Body of pancreas (tissue), 4 donors: ENCODE data around the gene HES7.

Experiments used
- POLR2A ChIP-seq, 3 donors: fragments of 450-650 bp; IDR thresholded peaks; one replicate each; pipeline ENCODE4 v1.6.1; 2016; ENCODE audit warnings: antibody characterized with exemption in 3 of 3, mild to moderate bottlenecking in 2 of 3
- TF ChIP-seq, protein P1 (sequence below), 7 experiments: fragments of 450-650 bp in 4 of 7; fragments of 200-600 bp in 3 of 7; sonication (generic) in 3 of 7; IDR thresholded peaks; one replicate each; pipeline ENCODE4 v1.5.1; 2016 to 2019; ENCODE audit warnings: antibody characterized with exemption in 7 of 7

DNA sequence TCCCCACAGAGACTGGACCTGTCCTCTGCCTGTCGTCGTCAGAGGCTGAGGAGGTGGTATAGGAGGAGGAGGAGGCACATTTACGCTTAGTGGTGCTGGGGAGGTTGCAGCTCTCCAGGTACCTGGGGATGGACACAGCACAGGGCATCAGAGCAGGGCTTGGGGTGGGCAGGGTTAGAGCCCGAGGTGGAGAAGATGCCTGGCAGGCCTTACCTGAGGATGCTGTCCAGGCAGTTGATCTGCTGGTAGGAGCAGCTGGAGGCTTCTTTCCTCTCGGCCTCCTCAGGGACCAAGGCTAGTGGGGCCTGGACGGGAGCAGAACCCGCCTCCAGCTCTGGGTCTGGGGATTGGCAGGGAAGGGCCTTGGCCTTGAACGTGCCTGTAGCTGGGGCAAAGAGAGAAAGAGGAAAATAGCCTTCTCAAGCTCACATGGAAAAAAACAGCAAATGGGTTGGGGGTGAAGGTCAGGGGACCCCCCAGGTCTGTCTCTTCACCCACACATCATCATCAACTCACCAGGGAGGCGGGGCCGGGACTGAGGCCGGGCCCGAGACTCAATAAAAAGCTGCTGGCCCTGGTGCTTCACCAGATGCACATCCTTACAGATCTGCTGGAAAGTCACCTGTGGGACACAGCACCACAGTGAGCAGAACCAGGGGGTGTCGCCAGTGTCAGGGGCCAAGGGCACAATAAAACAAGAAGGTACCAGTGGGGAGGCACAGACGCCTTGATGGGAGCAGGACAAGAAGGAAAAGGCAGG lies 22.7 kb upstream of the HES7 start:
- TF ChIP-seq POLR2A (IDR thresholded peaks at IDR 0.05) = no peak
- TF ChIP-seq, protein P1, sequence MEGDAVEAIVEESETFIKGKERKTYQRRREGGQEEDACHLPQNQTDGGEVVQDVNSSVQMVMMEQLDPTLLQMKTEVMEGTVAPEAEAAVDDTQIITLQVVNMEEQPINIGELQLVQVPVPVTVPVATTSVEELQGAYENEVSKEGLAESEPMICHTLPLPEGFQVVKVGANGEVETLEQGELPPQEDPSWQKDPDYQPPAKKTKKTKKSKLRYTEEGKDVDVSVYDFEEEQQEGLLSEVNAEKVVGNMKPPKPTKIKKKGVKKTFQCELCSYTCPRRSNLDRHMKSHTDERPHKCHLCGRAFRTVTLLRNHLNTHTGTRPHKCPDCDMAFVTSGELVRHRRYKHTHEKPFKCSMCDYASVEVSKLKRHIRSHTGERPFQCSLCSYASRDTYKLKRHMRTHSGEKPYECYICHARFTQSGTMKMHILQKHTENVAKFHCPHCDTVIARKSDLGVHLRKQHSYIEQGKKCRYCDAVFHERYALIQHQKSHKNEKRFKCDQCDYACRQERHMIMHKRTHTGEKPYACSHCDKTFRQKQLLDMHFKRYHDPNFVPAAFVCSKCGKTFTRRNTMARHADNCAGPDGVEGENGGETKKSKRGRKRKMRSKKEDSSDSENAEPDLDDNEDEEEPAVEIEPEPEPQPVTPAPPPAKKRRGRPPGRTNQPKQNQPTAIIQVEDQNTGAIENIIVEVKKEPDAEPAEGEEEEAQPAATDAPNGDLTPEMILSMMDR (IDR thresholded peaks at IDR 0.05) = no peak
